Vagina (tissue), 2 donors: ENCODE results near the gene TTC4. TPM values are rescaled to one million over a fixed set of nuclear protein-coding genes. Genes with fewer than 3 reads are reported as not detected.
A peak's percentile ranks its signal among the peaks of the same experiment; 100 is the strongest.

Source experiments
- DNase-seq, 2 donors: peaks; one replicate each; pipeline ENCODE4 v3.0.0-alpha.2; 2017; ENCODE audit errors: extremely low spot score in 2 of 2
- H3K27ac ChIP-seq: fragments of 200-600 bp; sonication (generic); one replicate; pipeline ENCODE4 v1.5.1; 2019
- H3K27me3 ChIP-seq: fragments of 200-600 bp; sonication (generic); one replicate; pipeline ENCODE4 v1.5.1; 2019
- H3K36me3 ChIP-seq, 2 donors: fragments of 200-600 bp; sonication (generic); one replicate each; pipeline ENCODE4 v1.5.1; 2017 to 2019
- H3K4me1 ChIP-seq: fragments of 200-600 bp; sonication (generic); one replicate; pipeline ENCODE4 v1.5.1; 2019
- H3K4me3 ChIP-seq, 2 donors: fragments of 200-600 bp; sonication (generic); 1 replicate in 1 of 2; 2 replicates in 1 of 2; pipeline ENCODE4 v1.5.1; 2016 to 2019
- H3K9me3 ChIP-seq: fragments of 200-600 bp; sonication (generic); one replicate; pipeline ENCODE4 v1.5.1; 2019
- POLR2A ChIP-seq, 2 donors: fragments of 450-650 bp; IDR thresholded peaks; one replicate each; pipeline ENCODE4 v1.6.1; 2017; ENCODE audit warnings: antibody characterized with exemption in 2 of 2, mild to moderate bottlenecking in 2 of 2, moderate library complexity in 2 of 2
- POLR2AphosphoS5 ChIP-seq, 2 donors: sonication (generic); formaldehyde crosslinking; IDR thresholded peaks; one replicate each; pipeline ENCODE4 v1.9.0; 2017; ENCODE audit warnings: antibody characterized with exemption in 2 of 2, mild to moderate bottlenecking in 2 of 2, low read depth in 1 of 2; ENCODE audit not compliant: insufficient read depth in 1 of 2
- intact Hi-C: fragments of 100-400 bp; cut with DNase I; formaldehyde crosslinking; loops from one replicate; pipeline ENCODE4 v1.15.1; 2023
- total RNA-seq: library from RNA; depleted of rRNA; stranded (reverse); fragments of >200 nt; gene quantifications from one replicate; pipeline ENCODE4 v1.2.3, GENCODE V29; 2016
- TF ChIP-seq, protein P1 (sequence below), 3 experiments: fragments of 450-650 bp in 2 of 3; fragments of 200-600 bp in 1 of 3; sonication (generic) in 1 of 3; IDR thresholded peaks; one replicate each; pipeline ENCODE4 v1.5.1; 2017 to 2019; ENCODE audit warnings: antibody characterized with exemption in 3 of 3, mild to moderate bottlenecking in 2 of 3, moderate library complexity in 2 of 3

The TTC4 gene
- total RNA-seq, 1 donor from 2014 or later: 12.8 TPM

GRCh38 chr1:54716299-54717047 is 812 bp downstream of the TTC4 start:
- Histone ChIP-seq H3K27me3 (no peaks in the 10 kb centered on the region), H3K9me3 (no peaks in the 10 kb centered on the region), H3K27ac (no peak overlapping the region), H3K4me1 (peaks cover 24% of the 10 kb centered on the region), H3K36me3 (peaks cover 0 to 25% of the 10 kb centered on the region in 2 donors), H3K4me3 (peak overlapping the region; percentile 65 to 82)
- no peak for DNase-seq
- intact Hi-C loops: no loop called here
- TF ChIP-seq POLR2AphosphoS5 (IDR thresholded peaks at IDR 0.05; ENCODE audit: insufficient read depth in 1 of 2, low read depth in 1 of 2) (no peak), POLR2A (IDR thresholded peaks at IDR 0.05) (no peak)
- TF ChIP-seq, protein P1, sequence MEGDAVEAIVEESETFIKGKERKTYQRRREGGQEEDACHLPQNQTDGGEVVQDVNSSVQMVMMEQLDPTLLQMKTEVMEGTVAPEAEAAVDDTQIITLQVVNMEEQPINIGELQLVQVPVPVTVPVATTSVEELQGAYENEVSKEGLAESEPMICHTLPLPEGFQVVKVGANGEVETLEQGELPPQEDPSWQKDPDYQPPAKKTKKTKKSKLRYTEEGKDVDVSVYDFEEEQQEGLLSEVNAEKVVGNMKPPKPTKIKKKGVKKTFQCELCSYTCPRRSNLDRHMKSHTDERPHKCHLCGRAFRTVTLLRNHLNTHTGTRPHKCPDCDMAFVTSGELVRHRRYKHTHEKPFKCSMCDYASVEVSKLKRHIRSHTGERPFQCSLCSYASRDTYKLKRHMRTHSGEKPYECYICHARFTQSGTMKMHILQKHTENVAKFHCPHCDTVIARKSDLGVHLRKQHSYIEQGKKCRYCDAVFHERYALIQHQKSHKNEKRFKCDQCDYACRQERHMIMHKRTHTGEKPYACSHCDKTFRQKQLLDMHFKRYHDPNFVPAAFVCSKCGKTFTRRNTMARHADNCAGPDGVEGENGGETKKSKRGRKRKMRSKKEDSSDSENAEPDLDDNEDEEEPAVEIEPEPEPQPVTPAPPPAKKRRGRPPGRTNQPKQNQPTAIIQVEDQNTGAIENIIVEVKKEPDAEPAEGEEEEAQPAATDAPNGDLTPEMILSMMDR (IDR thresholded peaks at IDR 0.05): no peak

- no peaks in the 10 kb centered on the region for H3K9me3 ChIP-seq
- no peaks in the 10 kb centered on the region for H3K27me3 ChIP-seq
- no peak overlapping the region for H3K27ac ChIP-seq
- DNase-seq: no peak
- H3K4me3 ChIP-seq: no peak overlapping the region
- H3K4me1 ChIP-seq: peaks cover 8% of the 10 kb centered on the region
- peaks cover 0 to 72% of the 10 kb centered on the region in 2 donors for H3K36me3 ChIP-seq
- TF ChIP-seq POLR2AphosphoS5 (IDR thresholded peaks at IDR 0.05; ENCODE audit: insufficient read depth in 1 of 2, low read depth in 1 of 2): no peak
- TF ChIP-seq, protein P1 (IDR thresholded peaks at IDR 0.05): no peak
- TF ChIP-seq POLR2A (IDR thresholded peaks at IDR 0.05): no peak
- intact Hi-C loops: no loop called here
Observed at GRCh38 chr1:54721719-54722118, 6.1 kb downstream of the TTC4 start.

DNA sequence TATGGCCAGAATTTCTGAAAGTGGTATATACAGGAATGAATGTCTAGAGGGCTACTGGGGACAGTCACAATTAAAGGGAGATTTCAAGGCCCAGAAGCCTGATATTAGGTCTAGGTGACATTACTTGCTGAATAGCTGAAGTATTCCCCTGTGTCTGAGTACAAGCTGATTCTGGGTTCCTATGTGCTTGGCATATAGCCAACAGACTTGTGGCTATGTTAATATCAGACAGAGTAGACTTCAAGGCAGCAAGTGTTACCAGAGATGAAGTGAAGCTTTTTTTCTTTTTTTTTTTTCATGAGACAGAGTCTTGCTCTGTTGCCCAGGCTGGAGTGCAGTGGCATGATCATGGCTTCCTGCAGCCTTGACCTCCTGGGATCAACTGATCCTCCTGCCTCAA is 8.3 kb downstream of the TTC4 start:
- no peak overlapping the region for H3K27ac ChIP-seq
- TF ChIP-seq POLR2AphosphoS5 (IDR thresholded peaks at IDR 0.05; ENCODE audit: insufficient read depth in 1 of 2, low read depth in 1 of 2): no peak
- TF ChIP-seq, protein P1 (IDR thresholded peaks at IDR 0.05): no peak
- TF ChIP-seq POLR2A (IDR thresholded peaks at IDR 0.05): no peak
- no peak for DNase-seq
- H3K27me3 ChIP-seq: no peaks in the 10 kb centered on the region
- H3K36me3 ChIP-seq: peaks cover 0 to 68% of the 10 kb centered on the region in 2 donors
- H3K9me3 ChIP-seq: no peaks in the 10 kb centered on the region
- intact Hi-C loops: no loop called here
- H3K4me3 ChIP-seq: no peak overlapping the region
- H3K4me1 ChIP-seq: no peaks in the 10 kb centered on the region

GRCh38 chr1:54724771-54725170 is 9.1 kb downstream of the TTC4 start:
- no peaks in the 10 kb centered on the region for H3K27me3 ChIP-seq
- H3K4me3 ChIP-seq: no peak overlapping the region
- peaks cover 0 to 71% of the 10 kb centered on the region in 2 donors for H3K36me3 ChIP-seq
- no peaks in the 10 kb centered on the region for H3K9me3 ChIP-seq
- intact Hi-C loops: no loop called here
- TF ChIP-seq, protein P1 (IDR thresholded peaks at IDR 0.05): no peak
- TF ChIP-seq POLR2A (IDR thresholded peaks at IDR 0.05) (no peak), POLR2AphosphoS5 (IDR thresholded peaks at IDR 0.05; ENCODE audit: insufficient read depth in 1 of 2, low read depth in 1 of 2) (no peak)
- no peaks in the 10 kb centered on the region for H3K4me1 ChIP-seq
- no peak overlapping the region for H3K27ac ChIP-seq
- no peak for DNase-seq

GRCh38 chr1:54728027-54728426 is 12.4 kb downstream of the TTC4 start:
- no peak for TF ChIP-seq POLR2AphosphoS5 (IDR thresholded peaks at IDR 0.05; ENCODE audit: insufficient read depth in 1 of 2, low read depth in 1 of 2)
- TF ChIP-seq, protein P1 (IDR thresholded peaks at IDR 0.05): no peak
- no peak for TF ChIP-seq POLR2A (IDR thresholded peaks at IDR 0.05)
- no peaks in the 10 kb centered on the region for H3K9me3 ChIP-seq
- H3K36me3 ChIP-seq: peaks cover 0 to 62% of the 10 kb centered on the region in 2 donors
- H3K27me3 ChIP-seq: no peaks in the 10 kb centered on the region
- no peaks in the 10 kb centered on the region for H3K4me1 ChIP-seq
- no peak for DNase-seq
- intact Hi-C loops: no loop called here
- no peak overlapping the region for H3K4me3 ChIP-seq
- no peak overlapping the region for H3K27ac ChIP-seq
